IMR-90 (cell line): ENCODE measurements around the gene KRT6C. TPM values are rescaled to one million over a fixed set of nuclear protein-coding genes. Genes with fewer than 3 reads are reported as not detected.

ENCODE experiments used
- ATAC-seq: fragments of 200-7000 bp; cut with Tn5 transposase; 2 replicates; pipeline ENCODE4 v1.9.1; 2020; ENCODE audit warnings: low read depth, mild to moderate bottlenecking, moderate library complexity
- BruUV-seq: library from RNA; stranded (reverse); fragments of 400-500 nt; replicated peaks from 2 replicates; lab custom pipeline; 2021; lab: Mats Ljungman, UMichigan
- CTCF ChIA-PET: fragments of 300-600 bp; formaldehyde crosslinking; extraction: SDS; loops from one replicate; lab custom pipeline; 2021; ENCODE audit warnings: antibody characterized with exemption; lab: Yijun Ruan, JAX
- POLR2A ChIA-PET: fragments of 300-600 bp; sonication (Branson Sonifier 250); formaldehyde crosslinking; loops from one replicate; lab custom pipeline; 2022; ENCODE audit warnings: antibody characterized with exemption; ENCODE audit not compliant: unreplicated experiment; lab: Charles Lee
- DNase-seq: peaks from one replicate; pipeline ENCODE4 v3.0.0; 2013
- H2AFZ ChIP-seq: replicated peaks from 2 replicates; pipeline ENCODE3; 2013; ENCODE audit warnings: low read length, mild to moderate bottlenecking; ENCODE audit not compliant: poor library complexity
- H2AK5ac ChIP-seq: 2 replicates; pipeline ENCODE4 v1.6.1; 2013; ENCODE audit warnings: low read depth, low read length, inconsistent platforms
- H2AK9ac ChIP-seq: replicated peaks from 2 replicates; pipeline ENCODE3; 2013; ENCODE audit warnings: mild to moderate bottlenecking, low read depth, low read length, moderate library complexity; ENCODE audit not compliant: poor library complexity
- H2BK120ac ChIP-seq: 2 replicates; pipeline ENCODE4 v1.6.1; 2013; ENCODE audit warnings: low read depth, low read length, inconsistent platforms
- H2BK15ac ChIP-seq: 3 replicates; pipeline ENCODE4 v1.6.1; 2013; ENCODE audit warnings: low read depth, low read length, inconsistent platforms
- H2BK20ac ChIP-seq: 2 replicates; pipeline ENCODE4 v1.6.1; 2013; ENCODE audit warnings: low read depth, mild to moderate bottlenecking, inconsistent platforms, low read length, moderate library complexity
- H2BK5ac ChIP-seq: 2 replicates; pipeline ENCODE4 v1.6.1; 2013; ENCODE audit warnings: mild to moderate bottlenecking, low read depth, low read length, inconsistent platforms; ENCODE audit not compliant: poor library complexity, severe bottlenecking
- H3K14ac ChIP-seq: replicated peaks from 2 replicates; pipeline ENCODE4 v1.6.1; 2013; ENCODE audit warnings: low read depth, low read length, inconsistent platforms
- H3K18ac ChIP-seq: 2 replicates; pipeline ENCODE4 v1.6.1; 2013; ENCODE audit warnings: low read depth, low read length, control low read depth
- H3K23ac ChIP-seq: 2 replicates; pipeline ENCODE4 v1.6.1; 2013; ENCODE audit warnings: low read depth, low read length, inconsistent platforms
- H3K27ac ChIP-seq: 2 replicates; pipeline ENCODE4 v1.5.1; 2013; ENCODE audit warnings: mild to moderate bottlenecking, control low read depth, low read length; ENCODE audit not compliant: insufficient read depth
- H3K27me3 ChIP-seq: 2 replicates; pipeline ENCODE4 v1.6.1; 2013; ENCODE audit warnings: low read length; ENCODE audit not compliant: control insufficient read depth, insufficient read depth
- H3K36me3 ChIP-seq: 2 replicates; pipeline ENCODE4 v1.6.1; 2013; ENCODE audit warnings: low read length, mixed read lengths; ENCODE audit not compliant: control insufficient read depth, insufficient read depth
- H3K4ac ChIP-seq: 2 replicates; pipeline ENCODE4 v1.6.1; 2013; ENCODE audit warnings: low read depth, low read length, inconsistent platforms
- H3K4me1 ChIP-seq: 2 replicates; pipeline ENCODE4 v1.6.1; 2013; ENCODE audit warnings: low read length, mixed read lengths; ENCODE audit not compliant: control insufficient read depth, insufficient read depth
- H3K4me2 ChIP-seq: 2 replicates; pipeline ENCODE4 v1.6.1; 2013; ENCODE audit warnings: low read depth, mild to moderate bottlenecking, control low read depth, low read length, moderate library complexity
- H3K4me3 ChIP-seq: 2 replicates; pipeline ENCODE4 v1.5.1; 2013; ENCODE audit warnings: low read depth, mild to moderate bottlenecking, control low read depth, low read length, moderate library complexity; ENCODE audit not compliant: insufficient read depth
- H3K56ac ChIP-seq: 2 replicates; pipeline ENCODE4 v1.6.1; 2013; ENCODE audit warnings: low read length, inconsistent platforms; ENCODE audit not compliant: insufficient read depth; ENCODE audit errors: extremely low read depth
- H3K79me1 ChIP-seq, 2 experiments: 2 replicates each; pipeline ENCODE4 v1.6.1; 2013; ENCODE audit warnings: low read length in 2 of 2, inconsistent platforms in 1 of 2, low read depth in 1 of 2
- H3K9ac ChIP-seq: 2 replicates; pipeline ENCODE4 v1.6.1; 2013; ENCODE audit warnings: low read depth, low read length, control low read depth
- H3K9me1 ChIP-seq: 2 replicates; pipeline ENCODE4 v1.6.1; 2013; ENCODE audit warnings: low read length, inconsistent platforms; ENCODE audit not compliant: insufficient read depth
- H3K9me3 ChIP-seq: 2 replicates; pipeline ENCODE4 v1.6.1; 2013; ENCODE audit warnings: low read length; ENCODE audit not compliant: control insufficient read depth, insufficient read depth
- H4K20me1 ChIP-seq: 2 replicates; pipeline ENCODE4 v1.6.1; 2013; ENCODE audit warnings: low read length, inconsistent platforms; ENCODE audit not compliant: insufficient read depth
- H4K5ac ChIP-seq: 2 replicates; pipeline ENCODE4 v1.6.1; 2013; ENCODE audit warnings: mild to moderate bottlenecking, low read depth, low read length, control low read depth
- H4K8ac ChIP-seq, 2 experiments: 2 replicates each; pipeline ENCODE4 v1.6.1; 2013; ENCODE audit warnings: low read depth in 2 of 2, low read length in 2 of 2, control low read depth in 1 of 2, inconsistent platforms in 1 of 2
- H4K91ac ChIP-seq: 2 replicates; pipeline ENCODE4 v1.6.1; 2013; ENCODE audit warnings: low read depth, low read length, inconsistent platforms; ENCODE audit not compliant: insufficient read depth
- CEBPB ChIP-seq: IDR thresholded peaks from 2 replicates; pipeline ENCODE4 v1.6.1; 2012; ENCODE audit warnings: low read depth, low read length, improper control_type of control experiment
- MAFK ChIP-seq: IDR thresholded peaks from 2 replicates; pipeline ENCODE4 v1.6.1; 2012; ENCODE audit warnings: low read depth, low read length, improper control_type of control experiment
- WGBS, 2 experiments: methylation state at CpG; one replicate each; pipeline versions ENCODE4 v1.1.5 to v1.1.7; 2013; ENCODE audit warnings: missing lambda C conversion rate in 2 of 2; ENCODE audit not compliant: insufficient read length in 1 of 2; ENCODE audit errors: extremely low coverage in 2 of 2; 5-methylcytosine and 5-hydroxymethylcytosine counted together
- dilution Hi-C: fragments of 300-500 bp; cut with HindIII; formaldehyde crosslinking; loops from one replicate; pipeline ENCODE4 v1.14.3; 2018; ENCODE audit warnings: low sequenced_read_pairs; ENCODE audit not compliant: unreplicated experiment
- in situ Hi-C: fragments of 300-500 bp; cut with MboI; formaldehyde crosslinking; loops from 3 replicates; pipeline ENCODE4 v1.14.3; 2019; ENCODE audit warnings: low sequenced_read_pairs, inconsistent platforms, mixed read lengths
- intact Hi-C: fragments of 100-400 bp; cut with micrococcal nuclease; formaldehyde crosslinking; loops from 2 replicates; pipeline ENCODE4 v1.10.0; 2022
- polyA plus RNA-seq, 3 experiments: library from polyadenylated mRNA; depleted of rRNA; stranded (reverse); fragments of >200 nt; gene quantifications; 2 replicates each; pipeline ENCODE4 v1.2.3, GENCODE V29; 2012; ENCODE audit warnings: low replicate concordance in 1 of 3
- total RNA-seq: library from RNA; depleted of rRNA; stranded (reverse); fragments of >200 nt; gene quantifications from 2 replicates; pipeline ENCODE4 v1.2.3, GENCODE V29; 2012
- TF ChIP-seq, protein P1 (sequence below): fragments of 150-350 bp; IDR thresholded peaks from 2 replicates; pipeline ENCODE4 v1.6.1; 2017; ENCODE audit warnings: mild to moderate bottlenecking, antibody characterized with exemption, low read length, low read depth

KRT6C gene
- total and polyA plus RNA-seq, 2 of the 4 experiments (the other 2 are of a cell fraction), result not detected

DNA sequence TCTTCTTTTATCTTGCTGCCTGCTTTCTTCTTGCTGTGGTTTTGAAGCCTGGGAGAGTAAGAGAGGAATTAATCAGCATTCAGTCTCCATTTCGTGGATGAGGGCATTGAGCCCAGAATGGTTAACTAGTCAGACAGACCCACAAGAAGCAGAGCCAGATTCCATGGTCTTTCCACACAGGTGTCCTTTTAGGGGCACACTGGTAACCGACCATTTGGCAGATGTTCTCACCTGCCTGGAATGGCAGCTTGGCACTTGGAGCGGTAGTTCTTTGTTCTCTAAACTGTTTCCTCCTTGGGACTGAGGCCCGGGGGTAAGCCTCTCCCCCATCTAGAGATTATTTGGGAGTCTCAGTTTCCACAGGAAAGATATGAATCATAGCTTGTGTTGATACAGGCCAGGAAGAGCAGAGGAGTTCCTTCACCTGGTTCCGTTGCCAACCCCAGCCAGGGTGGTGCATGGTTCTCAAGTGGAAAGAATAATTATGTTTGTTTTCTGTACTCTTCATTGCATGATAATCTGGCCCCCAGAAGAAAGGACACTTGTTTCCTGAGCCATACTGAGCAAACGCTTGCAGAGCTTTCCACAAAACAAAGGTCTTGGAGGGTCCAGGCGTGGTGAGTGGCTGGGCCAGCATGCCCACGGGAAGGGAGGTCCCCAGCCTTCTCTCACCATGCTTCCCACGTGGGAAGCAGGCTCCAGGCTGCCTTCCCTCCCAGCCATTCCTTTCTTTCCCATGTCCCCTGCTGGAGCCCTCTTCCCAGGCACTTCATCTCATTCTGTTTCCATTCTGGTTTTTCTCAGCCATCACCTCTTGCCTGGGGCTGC lies 37.4 kb downstream of the KRT6C start:
- no peak for TF ChIP-seq CEBPB
- TF ChIP-seq, protein P1, sequence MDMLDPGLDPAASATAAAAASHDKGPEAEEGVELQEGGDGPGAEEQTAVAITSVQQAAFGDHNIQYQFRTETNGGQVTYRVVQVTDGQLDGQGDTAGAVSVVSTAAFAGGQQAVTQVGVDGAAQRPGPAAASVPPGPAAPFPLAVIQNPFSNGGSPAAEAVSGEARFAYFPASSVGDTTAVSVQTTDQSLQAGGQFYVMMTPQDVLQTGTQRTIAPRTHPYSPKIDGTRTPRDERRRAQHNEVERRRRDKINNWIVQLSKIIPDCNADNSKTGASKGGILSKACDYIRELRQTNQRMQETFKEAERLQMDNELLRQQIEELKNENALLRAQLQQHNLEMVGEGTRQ, result no peak
- no peak for TF ChIP-seq MAFK
- no peaks in the 10 kb centered on the region for H3K79me1 ChIP-seq
- no peak overlapping the region for H4K8ac ChIP-seq
- ChIA-PET POLR2A (no interaction called here), CTCF (no interaction called here)
- no peaks in the 10 kb centered on the region; the same call in 1 of the 2 replicates for H3K4me1 ChIP-seq
- intact Hi-C loops (no loop called here), in situ Hi-C loops (no loop called here), dilution Hi-C loops (no loop called here)
- no peak overlapping the region for H2AK5ac ChIP-seq
- H3K27ac ChIP-seq, result no peak overlapping the region
- no peak overlapping the region for H4K5ac ChIP-seq
- H3K4me2 ChIP-seq, result no peak overlapping the region
- no peaks in the 10 kb centered on the region for H3K9me3 ChIP-seq
- no peak overlapping the region for H3K9ac ChIP-seq
- no peak overlapping the region for H2BK120ac ChIP-seq
- DNase-seq, result peak; percentile 6
- H2AFZ ChIP-seq, result no peak overlapping the region
- H4K91ac ChIP-seq, result no peak overlapping the region
- H2AK9ac ChIP-seq, result no peak overlapping the region
- ATAC-seq, result no peak
- no TSS peak for BruUV-seq
- peaks cover 10% of the 10 kb centered on the region for H3K27me3 ChIP-seq
- no peaks in the 10 kb centered on the region for H4K20me1 ChIP-seq
- H3K18ac ChIP-seq, result no peak overlapping the region
- 43% methylated on average over 5 of the region's 9 CpGs; no CpG with 5 or more reads in 1 of the 2 experiments for WGBS, 2 experiments
- H3K9me1 ChIP-seq, result no peaks in the 10 kb centered on the region
- H3K4me3 ChIP-seq, result no peak overlapping the region
- H3K36me3 ChIP-seq, result no peaks in the 10 kb centered on the region
- H2BK15ac ChIP-seq, result no peak overlapping the region
- no peak overlapping the region for H3K4ac ChIP-seq
- H2BK20ac ChIP-seq, result no peak overlapping the region
- H2BK5ac ChIP-seq, result no peak overlapping the region
- no peak overlapping the region for H3K14ac ChIP-seq
- H3K56ac ChIP-seq, result no peak overlapping the region
- no peak overlapping the region for H3K23ac ChIP-seq
